Esophagus squamous epithelium (tissue), 5 donors: Measurements from ENCODE around the gene FAM181A. TPM values are rescaled to one million over a fixed set of nuclear protein-coding genes. Genes with fewer than 3 reads are reported as not detected.
A peak's percentile ranks its signal among the peaks of the same experiment; 100 is the strongest.

ENCODE experiments used
- DNase-seq: peaks from one replicate; lab custom pipeline; 2025; lab: John Stamatoyannopoulos, UW
- H3K27ac ChIP-seq, 4 donors: fragments of 200-600 bp; sonication (generic); one replicate each; pipeline ENCODE4 v1.5.1; 2016 to 2019; ENCODE audit warnings: mild to moderate bottlenecking in 1 of 4
- H3K27me3 ChIP-seq, 4 donors: fragments of 200-600 bp; sonication (generic); 1 replicate in 3 of 4; 2 replicates in 1 of 4; pipeline versions ENCODE4 v1.5.1 to v1.6.0; 2017 to 2021; ENCODE audit warnings: antibody characterized with exemption in 1 of 4
- H3K36me3 ChIP-seq, 3 donors: fragments of 200-600 bp; sonication (generic); one replicate each; pipeline ENCODE4 v1.5.1; 2016 to 2019
- H3K4me1 ChIP-seq, 3 donors: fragments of 200-600 bp; sonication (generic); one replicate each; pipeline ENCODE4 v1.5.1; 2017 to 2019
- H3K4me3 ChIP-seq, 4 donors: fragments of 200-600 bp; sonication (generic); 1 replicate in 3 of 4; 2 replicates in 1 of 4; pipeline ENCODE4 v1.5.1; 2016 to 2019; ENCODE audit warnings: mild to moderate bottlenecking in 2 of 4, moderate library complexity in 1 of 4
- H3K9me3 ChIP-seq, 3 donors: fragments of 200-600 bp; sonication (generic); one replicate each; pipeline ENCODE4 v1.5.1; 2016 to 2019
- POLR2A ChIP-seq, 4 donors: fragments of 450-650 bp; IDR thresholded peaks; one replicate each; pipeline ENCODE4 v1.6.1; 2017; ENCODE audit warnings: antibody characterized with exemption in 4 of 4, mild to moderate bottlenecking in 4 of 4, moderate library complexity in 3 of 4
- WGBS, 2 donors: methylation state at CpG; one replicate each; pipeline ENCODE4 v1.1.5; 2018; 5-methylcytosine and 5-hydroxymethylcytosine counted together
- intact Hi-C: fragments of 100-400 bp; cut with DNase I; formaldehyde crosslinking; loops from one replicate; pipeline ENCODE4 v1.15.0; 2022
- small RNA-seq, 4 donors: library from RNA; depleted of rRNA; stranded (forward); fragments of <200 nt; gene quantifications; one replicate each; pipeline ENCODE3, GENCODE V24; 2016
- total RNA-seq, 4 donors: library from RNA; depleted of rRNA; stranded (reverse); fragments of >200 nt; gene quantifications; one replicate each; pipeline ENCODE4 v1.1.0, GENCODE V29; 2016
- TF ChIP-seq, protein P1 (sequence below), 6 experiments: fragments of 450-650 bp in 4 of 6; fragments of 200-600 bp in 2 of 6; sonication (generic) in 2 of 6; IDR thresholded peaks; one replicate each; pipeline ENCODE4 v1.5.1; 2016 to 2019; ENCODE audit warnings: antibody characterized with exemption in 6 of 6, mild to moderate bottlenecking in 4 of 6, moderate library complexity in 4 of 6
- donor health status: DM: yes; HTN: yes; CAD: no.

The FAM181A gene
- total RNA-seq, 4 donors from 2014 or later = not detected

DNA sequence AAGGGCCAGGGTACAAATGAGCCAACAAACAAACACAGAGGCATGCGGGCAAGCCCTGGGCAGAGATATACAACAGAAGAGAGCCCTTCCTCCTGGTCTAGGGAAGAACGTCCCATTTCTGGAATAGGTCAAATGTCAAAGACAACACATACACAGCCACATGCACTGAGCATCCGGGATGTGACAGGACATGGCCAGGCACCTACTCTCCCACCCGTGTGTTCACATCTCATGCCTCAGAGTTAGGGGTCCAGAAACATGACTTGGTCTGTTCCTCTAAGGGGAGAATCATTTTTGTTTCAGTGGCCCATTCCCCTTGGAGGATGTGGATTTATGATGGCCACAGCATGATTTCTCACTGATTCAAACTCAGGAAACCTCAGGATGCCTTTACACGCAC, 50.0 kb downstream of the FAM181A start:
- no peaks in the 10 kb centered on the region for H3K9me3 ChIP-seq
- 66 to 79% methylated on average over 4 of the region's 5 CpGs for WGBS, 2 donors
- H3K4me3 ChIP-seq = no peak overlapping the region
- no peaks in the 10 kb centered on the region for H3K36me3 ChIP-seq
- H3K4me1 ChIP-seq = peaks cover 0 to 52% (median 11%) of the 10 kb centered on the region in 3 donors
- intact Hi-C loops = no loop called here
- peak overlapping the region; percentile 57 to 85 (median 73) for H3K27ac ChIP-seq
- no peak for TF ChIP-seq POLR2A (IDR thresholded peaks at IDR 0.05)
- TF ChIP-seq, protein P1, sequence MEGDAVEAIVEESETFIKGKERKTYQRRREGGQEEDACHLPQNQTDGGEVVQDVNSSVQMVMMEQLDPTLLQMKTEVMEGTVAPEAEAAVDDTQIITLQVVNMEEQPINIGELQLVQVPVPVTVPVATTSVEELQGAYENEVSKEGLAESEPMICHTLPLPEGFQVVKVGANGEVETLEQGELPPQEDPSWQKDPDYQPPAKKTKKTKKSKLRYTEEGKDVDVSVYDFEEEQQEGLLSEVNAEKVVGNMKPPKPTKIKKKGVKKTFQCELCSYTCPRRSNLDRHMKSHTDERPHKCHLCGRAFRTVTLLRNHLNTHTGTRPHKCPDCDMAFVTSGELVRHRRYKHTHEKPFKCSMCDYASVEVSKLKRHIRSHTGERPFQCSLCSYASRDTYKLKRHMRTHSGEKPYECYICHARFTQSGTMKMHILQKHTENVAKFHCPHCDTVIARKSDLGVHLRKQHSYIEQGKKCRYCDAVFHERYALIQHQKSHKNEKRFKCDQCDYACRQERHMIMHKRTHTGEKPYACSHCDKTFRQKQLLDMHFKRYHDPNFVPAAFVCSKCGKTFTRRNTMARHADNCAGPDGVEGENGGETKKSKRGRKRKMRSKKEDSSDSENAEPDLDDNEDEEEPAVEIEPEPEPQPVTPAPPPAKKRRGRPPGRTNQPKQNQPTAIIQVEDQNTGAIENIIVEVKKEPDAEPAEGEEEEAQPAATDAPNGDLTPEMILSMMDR (IDR thresholded peaks at IDR 0.05) = no peak
- DNase-seq = no peak
- H3K27me3 ChIP-seq = peaks cover 0 to 12% (median 0%) of the 10 kb centered on the region in 4 donors

DNA sequence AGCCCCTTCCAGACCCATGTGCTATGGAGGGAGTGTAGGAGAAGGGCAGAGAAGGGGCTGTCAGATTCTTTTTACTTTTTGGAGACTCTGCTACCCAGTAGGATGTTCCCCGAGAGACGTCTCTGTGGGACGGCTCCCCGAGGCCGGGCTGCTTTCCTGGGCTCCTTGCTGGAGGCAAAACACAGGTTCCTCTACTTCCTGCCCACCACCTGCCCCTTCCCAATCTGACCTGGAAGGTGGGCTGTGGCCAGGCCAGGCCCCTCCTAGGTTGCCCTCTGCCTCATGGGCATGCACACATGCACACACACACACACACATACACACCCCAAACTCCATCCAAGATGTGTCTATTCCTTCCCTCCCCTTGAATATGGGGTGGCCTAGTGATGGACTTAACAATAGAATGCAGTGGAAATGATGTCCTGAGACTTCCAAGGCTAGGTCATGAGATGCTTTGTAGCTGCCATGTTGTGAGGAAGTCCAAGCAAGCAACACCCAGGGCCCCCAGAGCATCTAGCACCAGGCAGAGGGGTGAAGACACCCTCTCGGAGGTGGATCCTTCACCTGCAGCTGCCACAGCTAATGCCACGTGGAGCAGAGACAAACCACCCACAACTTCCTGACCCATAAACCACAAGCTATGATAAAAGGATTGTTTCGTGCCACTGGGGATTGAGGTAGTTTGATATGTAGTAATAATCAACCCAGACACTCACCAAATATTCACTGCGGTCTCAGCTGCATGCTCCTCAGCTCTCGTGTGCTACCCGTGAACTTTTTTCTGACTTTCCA, 50.8 kb downstream of the FAM181A start:
- Histone ChIP-seq H3K36me3 (no peaks in the 10 kb centered on the region), H3K27me3 (peaks cover 0 to 12% (median 0%) of the 10 kb centered on the region in 4 donors), H3K27ac (peak overlapping the region; percentile 57 to 85 (median 73)), H3K4me1 (peaks cover 0 to 50% (median 7%) of the 10 kb centered on the region in 3 donors), H3K4me3 (no peak overlapping the region), H3K9me3 (no peaks in the 10 kb centered on the region)
- WGBS, 2 donors = 60 to 81% methylated on average over 6 to 11 of the region's 11 CpGs
- DNase-seq = no peak
- intact Hi-C loops = no loop called here
- TF ChIP-seq, protein P1 (IDR thresholded peaks at IDR 0.05) = no peak
- no peak for TF ChIP-seq POLR2A (IDR thresholded peaks at IDR 0.05)

DNA sequence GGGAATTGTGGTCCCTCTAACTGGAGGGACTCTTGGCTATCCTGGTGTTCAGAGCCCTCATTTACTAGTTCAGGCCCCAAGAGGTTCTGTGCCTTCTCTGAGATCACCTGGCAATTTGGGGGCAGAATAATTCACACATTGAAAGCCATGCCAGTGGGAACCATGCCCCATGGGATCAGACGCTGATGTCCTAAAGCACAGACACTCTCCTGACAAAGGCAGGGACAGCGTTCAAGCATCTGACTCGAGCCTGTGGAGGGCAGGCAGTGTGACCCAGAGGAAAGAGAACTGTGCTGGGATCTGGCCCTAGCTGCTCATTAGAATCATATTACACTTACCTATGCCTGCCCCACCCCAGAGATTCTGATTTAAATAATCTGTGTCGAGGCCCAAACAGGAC, 51.6 kb downstream of the FAM181A start:
- Histone ChIP-seq H3K27ac (peak overlapping the region in 3 of 4 donors; percentile 31 to 47 (median 39)), H3K4me1 (peaks cover 0 to 45% (median 6%) of the 10 kb centered on the region in 3 donors), H3K9me3 (no peaks in the 10 kb centered on the region), H3K36me3 (no peaks in the 10 kb centered on the region), H3K27me3 (peaks cover 0 to 15% (median 0%) of the 10 kb centered on the region in 4 donors), H3K4me3 (no peak overlapping the region)
- no peak for DNase-seq
- TF ChIP-seq, protein P1 (IDR thresholded peaks at IDR 0.05) = no peak
- TF ChIP-seq POLR2A (IDR thresholded peaks at IDR 0.05) = no peak
- 66 to 79% methylated on average over 3 to 4 of the region's 4 CpGs for WGBS, 2 donors
- intact Hi-C loops = no loop called here

Small RNA genes within 50 kb of the gene (small RNA-seq; reads per million reads assigned to genes)
- gene MIR4506 = 0 reads per million in 4 donors

Other genes starting within 250 kb of the FAM181A start
- 1 to 10 TPM; 1.0 to 5.0 (median 1.3) TPM for gene PRIMA1, start 138.9 kb upstream of the FAM181A start, total RNA-seq
- gene ASB2, start 49.2 kb downstream of the FAM181A start, total RNA-seq = 1 to 10 TPM in 3 of 4 donors, under 1 TPM in 1; 0.83 to 8.8 (median 3.7) TPM
- gene CCDC197, start 70.0 kb downstream of the FAM181A start, total RNA-seq = not detected
- 10 to 100 TPM in 1 of 4 donors, 1 to 10 TPM in 3; 2.1 to 10.3 (median 7.4) TPM for gene OTUB2, start 99.0 kb downstream of the FAM181A start, total RNA-seq
- gene DDX24, start 153.9 kb downstream of the FAM181A start, total RNA-seq = 100 to 1,000 TPM in 1 of 4 donors, 10 to 100 TPM in 3; 63.9 to 114 (median 71.9) TPM
- gene IFI27L1, start 154.0 kb downstream of the FAM181A start, total RNA-seq = 10 to 100 TPM in 1 of 4 donors, 1 to 10 TPM in 3; 1.9 to 12.5 (median 8.6) TPM
- gene IFI27, start 183.4 kb downstream of the FAM181A start, total RNA-seq = 100 to 1,000 TPM in 3 of 4 donors, 10 to 100 TPM in 1; 39.5 to 958 (median 291) TPM
- gene IFI27L2, start 202.3 kb downstream of the FAM181A start, total RNA-seq = 10 to 100 TPM; 50.6 to 97.1 (median 66.0) TPM
- 1 to 10 TPM in 1 of 4 donors, under 1 TPM in 3; 0.08 to 1.7 (median 0.48) TPM for gene PPP4R4, start 247.0 kb downstream of the FAM181A start, total RNA-seq